ENCODE data around the gene OGDHL.

The OGDHL gene

GRCh38 chr10:49761789-49762565, at the start of gene OGDHL:
Gene OGDHL, minus strand, starts transcription at chr10:49762323. Its CDS starts 3,731 bp downstream, at chr10:49758592.
- DNase-seq = peak; percentile 17
- in situ Hi-C loops (cut with HindIII; ENCODE audit: low pct_ligation_motif_present, low sequenced_read_pairs) = no loop called here
- H3K36me3 ChIP-seq (replicated peaks) = no peaks in the 10 kb centered on the region
- no peak for TF ChIP-seq CTCF (IDR thresholded peaks at IDR 0.05; ENCODE audit: low read depth, low read length, missing control alignments)
- H3K27ac ChIP-seq = no peak within 1 kb of the TSS
- H3K27me3 ChIP-seq (replicated peaks) = peaks cover 16% of the 10 kb centered on the region
- H3K4me3 ChIP-seq (ENCODE audit: low read depth, low read length) = peak within 1 kb of the TSS; percentile 59

- TF ChIP-seq CTCF (IDR thresholded peaks at IDR 0.05; ENCODE audit: low read depth, low read length, missing control alignments) = no peak
- in situ Hi-C loops (cut with HindIII; ENCODE audit: low pct_ligation_motif_present, low sequenced_read_pairs) = no loop called here
- DNase-seq = no peak
- H3K4me3 ChIP-seq (ENCODE audit: low read depth, low read length) = no peak overlapping the region
- no peaks in the 10 kb centered on the region for H3K36me3 ChIP-seq (replicated peaks)
- no peak overlapping the region for H3K27ac ChIP-seq
- H3K27me3 ChIP-seq (replicated peaks) = no peaks in the 10 kb centered on the region
These were observed 41.9 kb upstream of the OGDHL start for GRCh38 chr10:49803988-49804387.

DNA sequence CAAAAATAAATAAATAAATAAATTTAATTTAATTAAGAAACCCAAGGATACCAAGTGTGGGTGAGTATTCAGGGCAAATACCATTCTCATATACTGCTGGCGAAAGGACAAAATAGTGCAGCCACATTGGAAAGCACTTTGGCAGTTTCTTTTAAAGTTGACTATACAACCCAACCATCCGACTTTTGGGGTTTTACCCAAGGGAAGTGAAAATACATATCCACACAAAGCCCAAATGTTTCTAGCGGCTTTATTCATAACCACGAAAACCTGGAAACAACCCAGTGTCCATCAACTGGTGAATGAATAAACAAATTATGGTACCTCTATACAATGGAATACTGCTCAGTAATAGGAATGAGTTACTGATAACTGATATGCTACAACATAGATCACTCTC, 36.2 kb upstream of the OGDHL start:
- no peak for TF ChIP-seq CTCF (IDR thresholded peaks at IDR 0.05; ENCODE audit: low read depth, low read length, missing control alignments)
- Histone ChIP-seq H3K36me3 (replicated peaks) (no peaks in the 10 kb centered on the region), H3K27ac (no peak overlapping the region), H3K27me3 (replicated peaks) (no peaks in the 10 kb centered on the region), H3K4me3 (ENCODE audit: low read depth, low read length) (no peak overlapping the region)
- in situ Hi-C loops (cut with HindIII; ENCODE audit: low pct_ligation_motif_present, low sequenced_read_pairs) = no loop called here
- no peak for DNase-seq

- Histone ChIP-seq H3K27ac (no peak overlapping the region), H3K27me3 (replicated peaks) (no peaks in the 10 kb centered on the region), H3K4me3 (ENCODE audit: low read depth, low read length) (no peak overlapping the region), H3K36me3 (replicated peaks) (no peaks in the 10 kb centered on the region)
- no peak for TF ChIP-seq CTCF (IDR thresholded peaks at IDR 0.05; ENCODE audit: low read depth, low read length, missing control alignments)
- DNase-seq = no peak
- in situ Hi-C loops (cut with HindIII; ENCODE audit: low pct_ligation_motif_present, low sequenced_read_pairs) = no loop called here
These were observed 29.0 kb upstream of the OGDHL start for GRCh38 chr10:49791100-49791499.

GRCh38 chr10:49784681-49785080, 22.6 kb upstream of the OGDHL start:
- no peaks in the 10 kb centered on the region for H3K36me3 ChIP-seq (replicated peaks)
- no peak overlapping the region for H3K4me3 ChIP-seq (ENCODE audit: low read depth, low read length)
- in situ Hi-C loops (cut with HindIII; ENCODE audit: low pct_ligation_motif_present, low sequenced_read_pairs) = no loop called here
- no peak overlapping the region for H3K27ac ChIP-seq
- no peaks in the 10 kb centered on the region for H3K27me3 ChIP-seq (replicated peaks)
- no peak for DNase-seq
- TF ChIP-seq CTCF (IDR thresholded peaks at IDR 0.05; ENCODE audit: low read depth, low read length, missing control alignments) = no peak

DNA sequence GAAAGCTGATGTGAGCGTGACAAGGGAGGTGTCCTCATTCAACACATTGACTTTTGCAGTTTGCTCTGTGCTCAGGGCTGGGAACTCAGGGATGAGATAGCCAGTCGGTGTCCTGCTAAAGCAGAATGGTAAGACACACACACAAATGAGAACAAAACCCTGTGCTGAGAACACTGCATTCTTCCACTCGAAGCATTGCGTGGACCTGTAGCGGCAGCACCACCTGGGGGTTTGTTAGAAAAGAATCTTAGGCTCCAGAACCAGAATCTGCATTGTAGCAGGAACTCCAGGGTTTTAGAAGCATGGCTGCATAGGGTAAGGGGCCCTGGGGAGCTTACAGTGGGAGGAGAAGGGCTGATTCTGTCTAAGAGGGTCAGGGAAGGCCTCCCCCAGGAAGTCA, 21.5 kb upstream of the OGDHL start:
- in situ Hi-C loops (cut with HindIII; ENCODE audit: low pct_ligation_motif_present, low sequenced_read_pairs) = no loop called here
- Histone ChIP-seq H3K36me3 (replicated peaks) (no peaks in the 10 kb centered on the region), H3K27me3 (replicated peaks) (no peaks in the 10 kb centered on the region), H3K4me3 (ENCODE audit: low read depth, low read length) (no peak overlapping the region), H3K27ac (no peak overlapping the region)
- TF ChIP-seq CTCF (IDR thresholded peaks at IDR 0.05; ENCODE audit: low read depth, low read length, missing control alignments) = peak; percentile 2
- no peak for DNase-seq
